Ishikawa (cell line): ENCODE data around the gene FGGY.
A peak's percentile ranks its signal among the peaks of the same experiment; 100 is the strongest.

Experiments used
- CEBPB ChIP-seq: IDR thresholded peaks from 2 replicates; pipeline ENCODE4 v1.6.1; 2012
- CREB1 ChIP-seq: IDR thresholded peaks from 2 replicates; pipeline ENCODE4 v1.6.1; 2012; ENCODE audit warnings: low read depth
- EGR1 ChIP-seq: IDR thresholded peaks from 2 replicates; pipeline ENCODE4 v1.6.1; 2012
- EP300 ChIP-seq: IDR thresholded peaks from 2 replicates; pipeline ENCODE4 v1.6.1; 2012; ENCODE audit warnings: borderline replicate concordance
- FOXM1 ChIP-seq: IDR thresholded peaks from 2 replicates; pipeline ENCODE4 v1.6.1; 2012; ENCODE audit warnings: low read depth, borderline replicate concordance
- MAX ChIP-seq: IDR thresholded peaks from 2 replicates; pipeline ENCODE4 v1.6.1; 2012
- NFIC ChIP-seq: IDR thresholded peaks from 2 replicates; pipeline ENCODE4 v1.6.1; 2012
- RAD21 ChIP-seq: IDR thresholded peaks from 2 replicates; pipeline ENCODE4 v1.6.1; 2012; ENCODE audit warnings: low read depth
- TAF1 ChIP-seq: IDR thresholded peaks from 2 replicates; pipeline ENCODE4 v1.6.1; 2012; ENCODE audit warnings: low read depth, mild to moderate bottlenecking
- TCF12 ChIP-seq: IDR thresholded peaks from 2 replicates; pipeline ENCODE4 v1.6.1; 2012; ENCODE audit warnings: low read depth
- TEAD4 ChIP-seq: IDR thresholded peaks from 2 replicates; pipeline ENCODE4 v1.6.1; 2012
- USF1 ChIP-seq: IDR thresholded peaks from 2 replicates; pipeline ENCODE4 v1.6.1; 2012
- YY1 ChIP-seq: IDR thresholded peaks from 2 replicates; pipeline ENCODE4 v1.6.1; 2012; ENCODE audit warnings: low read depth
- ZBTB7A ChIP-seq: IDR thresholded peaks from 2 replicates; pipeline ENCODE4 v1.6.1; 2012; ENCODE audit warnings: low read depth
- TF ChIP-seq, protein P1 (sequence below): IDR thresholded peaks from 2 replicates; pipeline ENCODE4 v1.6.1; 2012; ENCODE audit warnings: low read depth, mild to moderate bottlenecking

The FGGY gene

GRCh38 chr1:59290193-59290949, 6.5 kb upstream of the FGGY start:
- TF ChIP-seq CREB1 (no peak), TCF12 (no peak), YY1 (0 out of 2 replicates have a peak, but pooled peaks have one; percentile 9), RAD21 (peak; percentile 77), USF1 (no peak; the same call in 1 of the 2 replicates), EGR1 (no peak), ZBTB7A (no peak), NFIC (no peak), TEAD4 (no peak), CEBPB (no peak), TAF1 (no peak), FOXM1 (peak; percentile 23; the same call in 1 of the 2 replicates), MAX (peak; percentile 94), EP300 (no peak)
- TF ChIP-seq, protein P1, sequence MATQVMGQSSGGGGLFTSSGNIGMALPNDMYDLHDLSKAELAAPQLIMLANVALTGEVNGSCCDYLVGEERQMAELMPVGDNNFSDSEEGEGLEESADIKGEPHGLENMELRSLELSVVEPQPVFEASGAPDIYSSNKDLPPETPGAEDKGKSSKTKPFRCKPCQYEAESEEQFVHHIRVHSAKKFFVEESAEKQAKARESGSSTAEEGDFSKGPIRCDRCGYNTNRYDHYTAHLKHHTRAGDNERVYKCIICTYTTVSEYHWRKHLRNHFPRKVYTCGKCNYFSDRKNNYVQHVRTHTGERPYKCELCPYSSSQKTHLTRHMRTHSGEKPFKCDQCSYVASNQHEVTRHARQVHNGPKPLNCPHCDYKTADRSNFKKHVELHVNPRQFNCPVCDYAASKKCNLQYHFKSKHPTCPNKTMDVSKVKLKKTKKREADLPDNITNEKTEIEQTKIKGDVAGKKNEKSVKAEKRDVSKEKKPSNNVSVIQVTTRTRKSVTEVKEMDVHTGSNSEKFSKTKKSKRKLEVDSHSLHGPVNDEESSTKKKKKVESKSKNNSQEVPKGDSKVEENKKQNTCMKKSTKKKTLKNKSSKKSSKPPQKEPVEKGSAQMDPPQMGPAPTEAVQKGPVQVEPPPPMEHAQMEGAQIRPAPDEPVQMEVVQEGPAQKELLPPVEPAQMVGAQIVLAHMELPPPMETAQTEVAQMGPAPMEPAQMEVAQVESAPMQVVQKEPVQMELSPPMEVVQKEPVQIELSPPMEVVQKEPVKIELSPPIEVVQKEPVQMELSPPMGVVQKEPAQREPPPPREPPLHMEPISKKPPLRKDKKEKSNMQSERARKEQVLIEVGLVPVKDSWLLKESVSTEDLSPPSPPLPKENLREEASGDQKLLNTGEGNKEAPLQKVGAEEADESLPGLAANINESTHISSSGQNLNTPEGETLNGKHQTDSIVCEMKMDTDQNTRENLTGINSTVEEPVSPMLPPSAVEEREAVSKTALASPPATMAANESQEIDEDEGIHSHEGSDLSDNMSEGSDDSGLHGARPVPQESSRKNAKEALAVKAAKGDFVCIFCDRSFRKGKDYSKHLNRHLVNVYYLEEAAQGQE = no peak

DNA sequence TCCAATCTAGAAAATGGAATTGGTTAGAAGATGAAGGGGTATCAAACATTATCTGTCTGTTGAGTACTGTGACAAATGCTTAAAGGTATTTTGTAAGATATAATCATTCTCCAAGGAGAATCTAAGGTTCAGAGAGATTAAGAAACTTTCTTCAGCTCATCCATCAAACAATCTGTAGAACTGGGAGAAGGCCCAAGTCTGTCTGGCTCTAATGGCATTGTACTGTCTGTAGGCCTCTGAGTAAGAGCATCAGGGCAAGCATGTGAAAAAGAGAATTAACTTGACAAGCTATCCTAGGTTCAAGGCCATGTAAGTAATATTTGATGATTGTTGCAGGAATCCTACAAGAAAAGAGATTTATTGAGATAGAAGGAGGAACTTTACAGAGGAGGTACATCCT, 5.3 kb upstream of the FGGY start:
- TF ChIP-seq TAF1 = no peak
- TF ChIP-seq, protein P1 = no peak
- no peak for TF ChIP-seq EGR1
- no peak for TF ChIP-seq NFIC
- TF ChIP-seq RAD21 = no peak
- no peak for TF ChIP-seq CREB1
- no peak for TF ChIP-seq TEAD4

GRCh38 chr1:59292562-59292961, 4.3 kb upstream of the FGGY start:
- no peak for TF ChIP-seq MAX
- TF ChIP-seq FOXM1 = no peak
- no peak for TF ChIP-seq YY1
- TF ChIP-seq, protein P1 = no peak
- no peak for TF ChIP-seq CEBPB
- TF ChIP-seq TCF12 = no peak
- TF ChIP-seq USF1 = no peak
- no peak for TF ChIP-seq EP300

GRCh38 chr1:59293206-59293605, 3.7 kb upstream of the FGGY start:
- TF ChIP-seq CEBPB (no peak), USF1 (no peak), TCF12 (no peak), YY1 (no peak), EGR1 (no peak), EP300 (no peak), TEAD4 (no peak), CREB1 (no peak), NFIC (no peak), TAF1 (no peak), MAX (no peak), FOXM1 (no peak), ZBTB7A (no peak), RAD21 (no peak)
- TF ChIP-seq, protein P1 = no peak
